ENCODE measurements around the gene TRMT10A.
A peak's percentile ranks its signal among the peaks of the same experiment; 100 is the strongest.

Gene TRMT10A, protein sequence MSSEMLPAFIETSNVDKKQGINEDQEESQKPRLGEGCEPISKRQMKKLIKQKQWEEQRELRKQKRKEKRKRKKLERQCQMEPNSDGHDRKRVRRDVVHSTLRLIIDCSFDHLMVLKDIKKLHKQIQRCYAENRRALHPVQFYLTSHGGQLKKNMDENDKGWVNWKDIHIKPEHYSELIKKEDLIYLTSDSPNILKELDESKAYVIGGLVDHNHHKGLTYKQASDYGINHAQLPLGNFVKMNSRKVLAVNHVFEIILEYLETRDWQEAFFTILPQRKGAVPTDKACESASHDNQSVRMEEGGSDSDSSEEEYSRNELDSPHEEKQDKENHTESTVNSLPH
- 3.3 to 10.0 (median 6.1) reads per million in 9 experiments for total RNA-seq

DNA sequence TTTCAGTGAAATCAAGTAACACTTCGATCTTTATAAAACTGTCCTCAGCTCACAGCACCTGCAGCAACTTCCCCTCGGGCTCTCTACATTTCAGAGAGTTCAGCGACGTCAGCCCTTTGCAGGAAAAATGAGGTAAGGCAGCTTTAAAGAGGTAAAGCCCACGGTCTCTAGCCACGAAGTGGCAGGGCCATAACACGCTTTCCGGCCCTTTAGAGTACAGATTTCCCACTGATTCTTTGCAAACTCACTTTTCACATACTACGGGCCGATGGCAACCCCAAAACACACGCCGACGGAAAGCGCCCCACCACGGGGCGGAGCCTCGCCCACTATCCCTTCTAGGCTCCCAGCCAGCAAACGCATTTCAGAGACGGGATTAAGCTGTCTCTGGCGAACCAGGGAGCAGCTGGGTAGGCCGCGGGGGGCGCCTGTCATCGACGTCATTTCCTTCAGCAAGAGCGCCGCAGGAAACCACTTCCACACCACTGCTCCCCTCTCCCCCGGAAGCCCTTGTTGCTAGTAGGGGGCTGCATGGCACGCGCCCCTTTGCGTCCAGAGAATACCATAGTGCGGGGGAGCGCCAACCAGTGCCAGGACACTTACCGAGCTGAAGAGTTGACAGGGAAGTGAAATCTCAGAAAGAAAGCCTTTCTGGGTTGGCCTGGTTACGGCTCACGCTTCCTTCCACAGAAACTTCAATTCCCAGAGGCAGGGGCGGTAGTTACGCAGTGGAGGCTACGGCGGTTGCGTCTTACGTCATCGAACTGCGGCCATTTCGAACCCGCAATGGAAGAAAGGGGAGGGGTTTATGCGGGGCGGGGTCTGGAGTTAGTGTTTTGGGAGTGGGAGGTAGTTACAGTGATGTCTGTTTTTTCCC is at the start of gene TRMT10A:
TSS of gene TRMT10A (minus strand) at position 730 of the 877 bp plus-strand sequence. CDS start 4,701 bp downstream, outside the sequence.
- Mint-ChIP-seq H3K27ac (peak within 1 kb of the TSS; percentile 98 to 100), H3K27me3 (peaks cover 30% of the 10 kb centered on the region in 2 donors), H3K4me3 (peak within 1 kb of the TSS; percentile 90 to 96), H3K9me3 (no peaks in the 10 kb centered on the region), H3K36me3 (ENCODE audit: insufficient read depth) (peaks cover 25% of the 10 kb centered on the region), H3K4me1 (ENCODE audit: low read depth in 2 of 2) (peaks cover 5% of the 10 kb centered on the region in 2 donors)
- DNase-seq (peak; percentile 90 to 94 (median 93)), ATAC-seq (replicated peaks) (peak; percentile 87)

DNA sequence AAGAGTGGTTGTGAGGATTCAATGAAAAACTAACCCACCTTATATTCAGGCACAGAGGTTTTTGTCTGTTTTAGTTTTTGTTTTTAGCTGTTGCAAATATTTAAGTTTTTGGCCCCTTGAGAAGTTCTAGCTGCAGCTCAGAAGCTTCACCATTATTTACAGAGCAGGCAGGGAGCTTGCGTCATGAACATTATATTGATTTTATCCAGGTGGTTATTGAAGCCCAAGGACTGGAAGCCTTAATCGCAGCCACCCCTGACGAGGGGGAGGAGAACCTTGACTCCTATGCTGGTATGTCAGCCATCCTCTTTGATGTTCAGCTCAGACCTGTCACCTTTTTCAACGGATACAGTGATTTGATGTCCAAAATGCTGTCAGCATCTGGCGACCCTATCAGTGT is 48.9 kb upstream of the TRMT10A start:
- no peak overlapping the region for H3K4me3 Mint-ChIP-seq
- DNase-seq (no peak), ATAC-seq (replicated peaks) (no peak)
- H3K27ac Mint-ChIP-seq: no peak overlapping the region
- H3K4me1 Mint-ChIP-seq (ENCODE audit: low read depth in 2 of 2): no peaks in the 10 kb centered on the region
- H3K9me3 Mint-ChIP-seq: no peaks in the 10 kb centered on the region
- no peaks in the 10 kb centered on the region for H3K36me3 Mint-ChIP-seq (ENCODE audit: insufficient read depth)
- peaks cover 41 to 47% of the 10 kb centered on the region in 2 donors for H3K27me3 Mint-ChIP-seq

DNA sequence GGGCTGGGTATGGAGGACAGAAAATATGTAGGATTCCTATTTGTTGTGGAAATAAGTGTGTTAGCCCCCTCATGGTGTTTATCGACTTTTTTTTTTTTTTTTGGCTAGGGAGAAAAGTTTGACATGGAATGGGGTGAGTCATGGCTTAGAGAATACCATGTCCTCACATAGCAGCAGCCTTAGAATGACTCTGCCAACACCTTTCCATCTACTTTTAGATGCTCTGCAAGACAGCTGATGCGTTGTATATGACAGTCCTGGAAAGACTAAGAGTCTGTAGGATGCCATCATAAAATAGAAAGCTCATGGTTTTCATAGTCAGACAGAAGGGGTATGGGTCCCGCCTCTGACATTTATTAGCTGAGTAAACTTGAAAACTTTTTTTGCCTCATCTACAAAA is 48.4 kb upstream of the TRMT10A start:
- H3K4me3 Mint-ChIP-seq: no peak overlapping the region
- no peak for DNase-seq
- no peaks in the 10 kb centered on the region for H3K4me1 Mint-ChIP-seq (ENCODE audit: low read depth in 2 of 2)
- no peaks in the 10 kb centered on the region for H3K9me3 Mint-ChIP-seq
- H3K27ac Mint-ChIP-seq: no peak overlapping the region
- no peaks in the 10 kb centered on the region for H3K36me3 Mint-ChIP-seq (ENCODE audit: insufficient read depth)
- H3K27me3 Mint-ChIP-seq: peaks cover 45 to 47% of the 10 kb centered on the region in 2 donors
- no peak for ATAC-seq (replicated peaks)

DNA sequence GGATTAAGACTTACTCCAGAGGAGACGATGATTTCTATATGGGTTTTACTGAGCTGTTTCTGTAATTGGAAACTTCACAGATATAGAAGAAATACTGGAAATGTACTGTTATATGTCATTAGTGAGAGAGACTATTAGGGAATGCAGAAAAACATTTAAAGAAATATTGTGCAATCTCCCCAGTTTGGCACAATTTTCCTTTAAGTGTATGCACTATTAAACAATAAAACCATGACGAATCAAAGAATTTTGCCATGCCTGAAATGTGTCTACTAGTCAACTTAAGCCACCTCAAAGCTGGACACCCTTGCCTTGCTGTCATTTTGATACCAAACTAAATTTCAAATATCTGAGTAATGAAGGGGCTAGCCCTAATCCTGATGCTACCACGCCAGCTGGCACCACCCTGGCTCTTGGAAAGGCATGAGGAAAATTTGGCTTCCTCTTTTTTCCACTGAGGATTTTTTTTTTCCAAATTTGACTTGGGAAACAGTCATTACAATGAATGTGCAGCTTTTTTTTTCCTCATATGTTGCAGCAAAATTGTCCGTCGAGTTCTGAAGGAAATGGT is 46.9 kb upstream of the TRMT10A start:
- H3K4me1 Mint-ChIP-seq (ENCODE audit: low read depth in 2 of 2): no peaks in the 10 kb centered on the region
- H3K36me3 Mint-ChIP-seq (ENCODE audit: insufficient read depth): no peaks in the 10 kb centered on the region
- H3K27me3 Mint-ChIP-seq: peaks cover 46 to 49% of the 10 kb centered on the region in 2 donors
- ATAC-seq (replicated peaks): no peak
- H3K9me3 Mint-ChIP-seq: no peaks in the 10 kb centered on the region
- no peak overlapping the region for H3K27ac Mint-ChIP-seq
- DNase-seq: no peak
- H3K4me3 Mint-ChIP-seq: no peak overlapping the region

DNA sequence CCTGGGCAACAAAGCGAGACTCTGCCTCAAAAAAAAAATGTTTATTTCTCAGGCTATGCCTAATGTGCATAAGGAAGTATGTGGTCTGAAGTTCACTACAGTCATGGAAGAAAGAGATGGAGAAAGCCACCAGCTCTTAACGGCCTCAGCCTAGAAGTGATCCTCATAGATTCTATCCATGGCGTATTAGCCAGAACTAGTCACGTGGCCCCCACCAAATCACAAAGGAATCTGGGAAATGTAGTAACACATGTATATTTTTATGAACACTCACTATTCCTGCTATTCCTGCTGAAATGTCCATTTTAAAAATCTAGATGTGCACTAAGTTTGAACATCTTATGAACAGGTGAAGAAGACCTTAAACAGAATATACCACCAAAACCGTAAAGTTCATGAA is 44.6 kb upstream of the TRMT10A start:
- DNase-seq (no peak), ATAC-seq (replicated peaks) (no peak)
- Mint-ChIP-seq H3K27ac (no peak overlapping the region), H3K27me3 (peaks cover 46 to 56% of the 10 kb centered on the region in 2 donors), H3K4me3 (no peak overlapping the region), H3K9me3 (no peaks in the 10 kb centered on the region), H3K4me1 (ENCODE audit: low read depth in 2 of 2) (no peaks in the 10 kb centered on the region), H3K36me3 (ENCODE audit: insufficient read depth) (no peaks in the 10 kb centered on the region)

DNA sequence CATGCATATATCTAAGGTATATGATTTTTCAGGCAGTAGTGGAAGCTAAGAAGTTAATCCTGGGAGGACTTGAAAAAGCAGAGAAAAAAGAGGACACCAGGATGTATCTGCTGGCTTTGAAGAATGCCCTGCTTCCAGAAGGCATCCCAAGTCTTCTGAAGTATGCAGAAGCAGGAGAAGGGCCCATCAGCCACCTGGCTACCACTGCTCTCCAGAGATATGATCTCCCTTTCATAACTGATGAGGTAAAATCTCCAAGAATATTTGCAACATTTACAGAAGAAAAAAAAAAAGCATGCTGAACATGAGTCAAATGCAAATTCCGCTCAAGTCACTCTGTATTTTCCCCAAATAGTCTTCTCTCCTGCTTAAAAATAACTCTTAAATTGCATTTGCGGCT is 42.9 kb upstream of the TRMT10A start:
- ATAC-seq (replicated peaks) (no peak), DNase-seq (no peak)
- H3K4me3 Mint-ChIP-seq: no peak overlapping the region
- peaks cover 36 to 48% of the 10 kb centered on the region in 2 donors for H3K27me3 Mint-ChIP-seq
- no peaks in the 10 kb centered on the region for H3K36me3 Mint-ChIP-seq (ENCODE audit: insufficient read depth)
- H3K27ac Mint-ChIP-seq: no peak overlapping the region
- no peaks in the 10 kb centered on the region for H3K4me1 Mint-ChIP-seq (ENCODE audit: low read depth in 2 of 2)
- no peaks in the 10 kb centered on the region for H3K9me3 Mint-ChIP-seq

DNA sequence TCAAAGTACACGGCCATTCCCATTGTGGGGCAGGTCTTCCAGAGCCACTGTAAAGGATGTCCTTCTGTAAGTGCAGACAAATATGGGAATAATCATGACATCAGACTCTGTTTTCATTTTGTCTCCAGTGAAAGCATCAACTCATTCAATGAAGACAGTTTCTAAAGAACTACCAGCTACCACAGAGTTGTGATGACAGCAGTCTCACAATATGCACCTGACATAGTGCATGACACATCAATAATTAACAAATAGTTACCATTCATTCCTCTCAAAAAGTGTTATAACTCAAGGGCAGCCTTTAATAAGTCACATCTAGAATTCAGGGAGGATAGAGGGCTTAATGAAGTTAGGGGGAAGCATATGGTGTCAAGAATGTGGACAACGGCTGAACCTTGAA is 31.0 kb upstream of the TRMT10A start:
- Mint-ChIP-seq H3K36me3 (ENCODE audit: insufficient read depth) (no peaks in the 10 kb centered on the region), H3K27ac (no peak overlapping the region), H3K4me1 (ENCODE audit: low read depth in 2 of 2) (no peaks in the 10 kb centered on the region), H3K4me3 (no peak overlapping the region), H3K27me3 (peaks cover 0 to 8% of the 10 kb centered on the region in 2 donors), H3K9me3 (no peaks in the 10 kb centered on the region)
- DNase-seq (no peak), ATAC-seq (replicated peaks) (no peak)

DNA sequence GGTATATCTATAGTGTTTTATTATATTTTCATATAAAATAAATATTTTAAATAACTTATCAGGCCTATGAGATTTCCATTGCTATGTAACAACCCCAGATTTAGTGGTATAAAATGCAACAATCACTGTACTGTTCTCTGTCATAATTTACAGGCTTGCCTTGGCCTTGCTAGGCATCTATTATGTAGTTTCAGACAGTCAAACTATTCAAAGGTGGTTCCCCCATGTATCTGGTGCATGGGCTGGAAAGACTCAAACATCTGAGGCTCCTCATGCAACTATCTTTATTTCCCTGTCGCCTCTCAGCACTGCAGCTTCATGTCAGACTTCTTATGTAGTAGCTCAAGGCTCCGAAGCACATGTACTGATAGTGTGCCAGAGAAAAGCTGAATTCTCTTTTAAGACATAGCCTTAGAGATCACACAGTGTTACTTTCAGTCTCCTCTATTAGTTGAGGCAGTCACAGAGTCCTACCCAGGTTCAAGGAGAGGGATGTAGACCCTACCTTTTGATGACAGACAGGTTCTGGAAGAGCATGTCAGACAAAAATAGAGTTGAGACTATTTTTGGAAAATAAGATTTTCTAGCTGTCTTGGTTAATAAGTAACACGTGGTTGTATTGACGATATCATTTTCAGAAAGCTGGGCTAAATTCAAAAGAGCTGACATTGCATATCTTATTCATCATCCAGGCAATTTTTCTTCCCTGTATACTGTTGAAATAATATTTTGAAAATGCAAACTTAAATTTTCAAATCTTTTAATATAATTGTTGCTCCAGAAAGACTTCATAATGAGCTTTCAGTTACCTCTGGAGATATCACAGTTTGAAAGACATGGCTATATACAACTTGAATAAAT is 30.2 kb upstream of the TRMT10A start:
- no peak overlapping the region for H3K27ac Mint-ChIP-seq

DNA sequence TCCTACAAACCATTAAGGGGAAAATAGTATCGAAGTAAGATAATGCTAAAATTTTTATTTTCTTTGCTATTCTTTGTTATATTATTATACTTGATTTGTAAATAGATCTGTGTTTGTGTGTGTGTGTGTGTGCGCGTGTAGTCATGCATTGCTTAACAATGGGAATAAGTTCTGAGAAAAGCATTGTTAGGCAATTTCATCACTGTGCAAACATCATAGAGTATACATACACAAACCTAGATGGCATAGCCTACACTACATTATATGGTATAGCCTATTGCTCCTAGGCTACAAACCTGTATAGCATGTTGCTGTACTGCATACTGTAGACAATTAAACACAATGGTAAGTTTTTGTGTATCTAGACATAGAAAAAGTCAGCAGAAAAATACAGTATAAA is 27.9 kb upstream of the TRMT10A start:
- no peak for ATAC-seq (replicated peaks)
- no peak overlapping the region for H3K4me3 Mint-ChIP-seq
- H3K27me3 Mint-ChIP-seq: peaks cover 3 to 9% of the 10 kb centered on the region in 2 donors
- H3K9me3 Mint-ChIP-seq: no peaks in the 10 kb centered on the region
- no peaks in the 10 kb centered on the region for H3K36me3 Mint-ChIP-seq (ENCODE audit: insufficient read depth)
- DNase-seq: no peak
- H3K4me1 Mint-ChIP-seq (ENCODE audit: low read depth in 2 of 2): no peaks in the 10 kb centered on the region
- no peak overlapping the region for H3K27ac Mint-ChIP-seq

More for the DNA sequence above, 30.2 kb upstream of the TRMT10A start:
- Mint-ChIP-seq H3K4me1 (ENCODE audit: low read depth in 2 of 2) (no peaks in the 10 kb centered on the region), H3K27me3 (peaks cover 0 to 8% of the 10 kb centered on the region in 2 donors), H3K36me3 (ENCODE audit: insufficient read depth) (no peaks in the 10 kb centered on the region), H3K4me3 (no peak overlapping the region), H3K9me3 (no peaks in the 10 kb centered on the region)
- DNase-seq: no peak
- no peak for ATAC-seq (replicated peaks)

DNA sequence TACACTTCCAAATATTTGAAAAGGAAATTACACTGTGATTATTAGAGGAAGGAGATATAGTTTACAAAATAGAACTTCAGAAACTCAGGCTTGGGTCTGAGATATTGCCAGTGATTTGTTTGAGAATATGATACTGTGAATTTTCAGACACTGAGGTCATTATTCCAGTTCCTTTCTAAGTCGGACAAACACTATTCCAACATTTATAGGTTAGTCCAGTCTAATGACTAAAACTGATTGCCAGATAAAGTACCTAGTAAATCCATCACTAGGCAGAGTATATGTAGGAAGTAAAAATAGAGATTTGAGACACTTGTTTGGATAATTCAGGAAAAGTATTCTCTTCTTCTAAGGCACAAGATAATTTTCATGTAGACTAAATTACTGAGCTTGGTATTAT is 24.0 kb upstream of the TRMT10A start:
- Mint-ChIP-seq H3K9me3 (no peaks in the 10 kb centered on the region), H3K4me3 (no peak overlapping the region), H3K27ac (no peak overlapping the region), H3K4me1 (ENCODE audit: low read depth in 2 of 2) (no peaks in the 10 kb centered on the region), H3K27me3 (peaks cover 9 to 18% of the 10 kb centered on the region in 2 donors), H3K36me3 (ENCODE audit: insufficient read depth) (no peaks in the 10 kb centered on the region)
- no peak for ATAC-seq (replicated peaks)
- DNase-seq: no peak

DNA sequence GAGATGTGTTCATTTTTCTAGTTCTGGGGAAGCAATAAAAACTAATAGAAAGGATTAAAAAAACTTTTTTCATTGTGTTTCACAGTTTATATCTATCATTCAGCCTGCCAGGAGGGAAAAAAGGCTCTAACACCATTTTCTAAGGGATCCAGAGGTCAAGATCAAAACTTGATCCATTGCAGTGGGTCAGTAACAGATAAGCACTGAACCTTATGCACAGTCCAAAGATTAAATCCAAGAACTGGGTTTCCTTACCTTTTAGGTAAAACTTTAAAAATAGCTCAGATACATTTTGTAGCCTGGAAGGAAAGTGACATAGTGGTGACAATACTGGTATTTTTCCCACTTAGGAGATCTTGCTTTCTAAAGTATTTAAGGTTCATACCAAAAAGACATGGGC is 23.5 kb upstream of the TRMT10A start:
- H3K4me3 Mint-ChIP-seq: no peak overlapping the region
- H3K4me1 Mint-ChIP-seq (ENCODE audit: low read depth in 2 of 2): no peaks in the 10 kb centered on the region
- ATAC-seq (replicated peaks): no peak
- H3K27me3 Mint-ChIP-seq: peaks cover 14 to 19% of the 10 kb centered on the region in 2 donors
- H3K36me3 Mint-ChIP-seq (ENCODE audit: insufficient read depth): no peaks in the 10 kb centered on the region
- no peaks in the 10 kb centered on the region for H3K9me3 Mint-ChIP-seq
- no peak overlapping the region for H3K27ac Mint-ChIP-seq
- no peak for DNase-seq

DNA sequence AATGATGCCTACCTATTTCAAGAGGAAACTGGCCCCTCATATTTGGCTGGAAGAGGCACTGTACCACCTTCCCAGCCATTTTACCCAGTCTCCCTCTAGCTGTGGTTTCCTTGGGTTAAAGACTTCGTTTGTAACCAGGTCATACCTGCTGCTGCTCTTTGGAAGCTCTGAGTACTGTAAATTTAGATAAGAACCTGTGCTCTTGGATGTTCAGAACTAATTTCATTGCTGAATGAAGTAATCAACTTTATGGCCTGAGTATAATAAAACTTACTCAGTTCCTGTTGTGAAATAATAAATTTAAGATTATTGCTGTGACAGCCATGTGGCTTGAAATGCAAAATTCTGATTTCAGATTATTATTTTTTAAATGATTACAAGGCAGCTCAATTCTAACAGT is 23.0 kb upstream of the TRMT10A start:
- ATAC-seq (replicated peaks) (no peak), DNase-seq (no peak)
- no peaks in the 10 kb centered on the region for H3K9me3 Mint-ChIP-seq
- H3K36me3 Mint-ChIP-seq (ENCODE audit: insufficient read depth): no peaks in the 10 kb centered on the region
- H3K4me3 Mint-ChIP-seq: no peak overlapping the region
- no peaks in the 10 kb centered on the region for H3K4me1 Mint-ChIP-seq (ENCODE audit: low read depth in 2 of 2)
- peaks cover 19 to 24% of the 10 kb centered on the region in 2 donors for H3K27me3 Mint-ChIP-seq
- H3K27ac Mint-ChIP-seq: no peak overlapping the region

DNA sequence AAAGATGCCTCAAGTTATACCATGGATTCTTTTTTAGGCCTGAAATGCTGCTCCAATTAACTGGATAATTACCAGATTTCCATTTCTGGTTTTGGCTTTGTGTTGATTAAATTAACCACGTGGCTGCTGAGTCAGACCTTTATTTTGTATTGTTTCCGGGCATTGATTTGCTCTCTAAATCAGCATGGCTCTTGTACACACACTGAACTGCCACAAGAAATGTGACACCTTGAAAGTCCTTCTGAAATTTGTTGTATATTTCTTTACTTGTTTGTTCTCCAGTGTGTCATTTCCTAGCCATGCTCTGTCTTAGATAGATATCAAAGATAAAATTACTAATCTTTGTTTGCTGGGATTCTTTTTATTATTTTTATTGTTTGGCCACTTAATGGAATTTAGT is 22.5 kb upstream of the TRMT10A start:
- Mint-ChIP-seq H3K27me3 (peaks cover 23 to 28% of the 10 kb centered on the region in 2 donors), H3K4me3 (no peak overlapping the region), H3K27ac (no peak overlapping the region), H3K9me3 (no peaks in the 10 kb centered on the region), H3K4me1 (ENCODE audit: low read depth in 2 of 2) (no peaks in the 10 kb centered on the region), H3K36me3 (ENCODE audit: insufficient read depth) (no peaks in the 10 kb centered on the region)
- ATAC-seq (replicated peaks): no peak
- DNase-seq: no peak

Measured in effector memory CD8-positive, alpha-beta T cell (primary cell).